ENCODE data around the gene LPIN2.
"Not testable (repeated sequence)": the region's sequence is repeated elsewhere in the genome, so short reads cannot be mapped to it uniquely, and the experiment has no call there.

Gene LPIN2

GRCh38 chr18:3008541-3008940 is 4.4 kb downstream of the LPIN2 start:
- Histone ChIP-seq H3K4me2 (ENCODE audit: insufficient read depth, low read length) (no peak overlapping the region), H3K79me2 (ENCODE audit: insufficient read depth, low read length) (peaks cover 65% of the 10 kb centered on the region), H3K27me3 (ENCODE audit: insufficient read depth, low read length, poor library complexity) (no peaks in the 10 kb centered on the region), H3K36me3 (ENCODE audit: insufficient read depth, low read length) (peaks cover 30% of the 10 kb centered on the region), H4K20me1 (ENCODE audit: insufficient read depth, low read length) (peaks cover 24% of the 10 kb centered on the region), H3K4me3 (ENCODE audit: low read depth in 1 of 2, low read length in 2 of 2) (no peak overlapping the region), H3K27ac (ENCODE audit: low read length) (no peak overlapping the region), H3K4me1 (ENCODE audit: insufficient read depth, low read length) (peaks cover 23% of the 10 kb centered on the region), H3K9me3 (ENCODE audit: insufficient read depth, low read length, severe bottlenecking) (no peaks in the 10 kb centered on the region), H2AFZ (ENCODE audit: low read depth, low read length) (no peak overlapping the region), H3K9ac (ENCODE audit: low read depth, low read length) (no peak overlapping the region)
- DNase-seq (no peak), ATAC-seq (ENCODE audit: insufficient read depth, low read depth) (no peak)
- no peak for TF ChIP-seq EZH2 (IDR thresholded peaks at IDR 0.05; ENCODE audit: borderline replicate concordance, low read depth, low read length, severe bottlenecking)

- no peak overlapping the region for H3K4me2 ChIP-seq (ENCODE audit: insufficient read depth, low read length)
- no peak overlapping the region for H3K4me3 ChIP-seq (ENCODE audit: low read depth in 1 of 2, low read length in 2 of 2)
- no peaks in the 10 kb centered on the region for H3K9me3 ChIP-seq (ENCODE audit: insufficient read depth, low read length, severe bottlenecking)
- H2AFZ ChIP-seq (ENCODE audit: low read depth, low read length), result no peak overlapping the region
- ATAC-seq (ENCODE audit: insufficient read depth, low read depth), result no peak
- H3K27ac ChIP-seq (ENCODE audit: low read length), result no peak overlapping the region
- peaks cover 33% of the 10 kb centered on the region for H3K36me3 ChIP-seq (ENCODE audit: insufficient read depth, low read length)
- H3K27me3 ChIP-seq (ENCODE audit: insufficient read depth, low read length, poor library complexity), result no peaks in the 10 kb centered on the region
- peaks cover 27% of the 10 kb centered on the region for H4K20me1 ChIP-seq (ENCODE audit: insufficient read depth, low read length)
- H3K4me1 ChIP-seq (ENCODE audit: insufficient read depth, low read length), result peaks cover 21% of the 10 kb centered on the region
- peaks cover 68% of the 10 kb centered on the region for H3K79me2 ChIP-seq (ENCODE audit: insufficient read depth, low read length)
- DNase-seq, result no peak
- H3K9ac ChIP-seq (ENCODE audit: low read depth, low read length), result no peak overlapping the region
- TF ChIP-seq CTCF (IDR thresholded peaks at IDR 0.05; ENCODE audit: borderline replicate concordance, extremely low read depth, low read length, poor library complexity, severe bottlenecking) (no peak), EZH2 (IDR thresholded peaks at IDR 0.05; ENCODE audit: borderline replicate concordance, low read depth, low read length, severe bottlenecking) (no peak)
Measured at GRCh38 chr18:3007491-3007890, 5.5 kb downstream of the LPIN2 start.

- Histone ChIP-seq H3K27ac (ENCODE audit: low read length) (no peak overlapping the region), H3K36me3 (ENCODE audit: insufficient read depth, low read length) (peaks cover 21% of the 10 kb centered on the region), H3K27me3 (ENCODE audit: insufficient read depth, low read length, poor library complexity) (no peaks in the 10 kb centered on the region), H3K9ac (ENCODE audit: low read depth, low read length) (no peak overlapping the region), H4K20me1 (ENCODE audit: insufficient read depth, low read length) (peaks cover 19% of the 10 kb centered on the region), H3K4me3 (ENCODE audit: low read depth in 1 of 2, low read length in 2 of 2) (no peak overlapping the region), H3K4me2 (ENCODE audit: insufficient read depth, low read length) (no peak overlapping the region), H3K9me3 (ENCODE audit: insufficient read depth, low read length, severe bottlenecking) (no peaks in the 10 kb centered on the region), H2AFZ (ENCODE audit: low read depth, low read length) (no peak overlapping the region), H3K4me1 (ENCODE audit: insufficient read depth, low read length) (0 out of 2 replicates have a peak, but pooled peaks cover 2% of the 10 kb centered on the region), H3K79me2 (ENCODE audit: insufficient read depth, low read length) (peaks cover 56% of the 10 kb centered on the region)
- no peak for ATAC-seq (ENCODE audit: insufficient read depth, low read depth)
- no peak for DNase-seq
- no peak for TF ChIP-seq CTCF (IDR thresholded peaks at IDR 0.05; ENCODE audit: borderline replicate concordance, extremely low read depth, low read length, poor library complexity, severe bottlenecking)
- no peak for TF ChIP-seq EZH2 (IDR thresholded peaks at IDR 0.05; ENCODE audit: borderline replicate concordance, low read depth, low read length, severe bottlenecking)
Measured at GRCh38 chr18:3005462-3005861, 7.5 kb downstream of the LPIN2 start.

- peaks cover 51% of the 10 kb centered on the region for H3K79me2 ChIP-seq (ENCODE audit: insufficient read depth, low read length)
- not testable (repeated sequence) for H3K9me3 ChIP-seq (ENCODE audit: insufficient read depth, low read length, severe bottlenecking); H3K4me3 ChIP-seq (ENCODE audit: low read depth in 1 of 2, low read length in 2 of 2); DNase-seq; H3K9ac ChIP-seq (ENCODE audit: low read depth, low read length); H3K27me3 ChIP-seq (ENCODE audit: insufficient read depth, low read length, poor library complexity); H3K4me2 ChIP-seq (ENCODE audit: insufficient read depth, low read length); H2AFZ ChIP-seq (ENCODE audit: low read depth, low read length); H3K4me1 ChIP-seq (ENCODE audit: insufficient read depth, low read length); H3K27ac ChIP-seq (ENCODE audit: low read length); ATAC-seq (ENCODE audit: insufficient read depth, low read depth)
- peaks cover 18% of the 10 kb centered on the region for H3K36me3 ChIP-seq (ENCODE audit: insufficient read depth, low read length)
- peaks cover 13% of the 10 kb centered on the region for H4K20me1 ChIP-seq (ENCODE audit: insufficient read depth, low read length)
Measured at GRCh38 chr18:3003766-3004165, 9.2 kb downstream of the LPIN2 start.
